ENCODE measurements around the gene PAK1IP1. TPM values are rescaled to one million over a fixed set of nuclear protein-coding genes. Genes with fewer than 3 reads are reported as not detected.
"Not testable (repeated sequence)": the region's sequence is repeated elsewhere in the genome, so short reads cannot be mapped to it uniquely, and the experiment has no call there.

Gene PAK1IP1
- total RNA-seq, 2 experiments from 2014 or later, result 13.4 to 15.1 TPM

GRCh38 chr6:10719964-10720264 is 25.1 kb downstream of the PAK1IP1 start:
- POLR2A ChIA-PET, result no interaction called here
- peaks cover 59% of the 10 kb centered on the region for H3K4me1 Mint-ChIP-seq
- H3K27me3 Mint-ChIP-seq, result no peaks in the 10 kb centered on the region
- CTCF ChIA-PET, result interaction anchor here (1.2 to 2.4 kb wide), 2 partner anchors 17 to 25 kb away, joined by 8 to 16 read pairs; partner anchors contain the start of genes C6orf52 and PAK1IP1
- H3K36me3 Mint-ChIP-seq (ENCODE audit: low read depth), result peaks cover 30% of the 10 kb centered on the region
- DNase-seq, result no peak
- peak overlapping the region; percentile 97 for H3K27ac Mint-ChIP-seq
- peaks cover 21% of the 10 kb centered on the region for H3K9me3 Mint-ChIP-seq
- H3K4me3 Mint-ChIP-seq, result peak overlapping the region; percentile 95

GRCh38 chr6:10720265-10720959 is 25.6 kb downstream of the PAK1IP1 start:
- Mint-ChIP-seq H3K36me3 (ENCODE audit: low read depth) (peaks cover 33% of the 10 kb centered on the region), H3K4me3 (peak overlapping the region; percentile 95), H3K9me3 (peaks cover 21% of the 10 kb centered on the region), H3K4me1 (peaks cover 63% of the 10 kb centered on the region), H3K27ac (peak overlapping the region; percentile 97), H3K27me3 (no peaks in the 10 kb centered on the region)
- peak; percentile 63 for DNase-seq
- ChIA-PET CTCF (interaction anchor here (0.9 to 2.4 kb wide), 3 partner anchors 21 to 27 kb away, joined by 3 to 16 read pairs (median 10); partner anchors contain the start of genes C6orf52, PAK1IP1 and TMEM14B), POLR2A (interaction anchor here (0.7 to 0.9 kb wide), 2 partner anchors 26 to 190 kb away, joined by 5 to 7 read pairs; partner anchors contain the start of genes C6orf52 and PAK1IP1)

GRCh38 chr6:10720960-10721849 is 26.4 kb downstream of the PAK1IP1 start:
- peak overlapping the region; percentile 97 for H3K27ac Mint-ChIP-seq
- H3K36me3 Mint-ChIP-seq (ENCODE audit: low read depth), result peaks cover 39% of the 10 kb centered on the region
- peak overlapping the region; percentile 95 for H3K4me3 Mint-ChIP-seq
- peak; percentile 24 for DNase-seq
- not testable (repeated sequence) for H3K27me3 Mint-ChIP-seq
- H3K9me3 Mint-ChIP-seq, result peaks cover 21% of the 10 kb centered on the region
- ChIA-PET CTCF (interaction anchor here (0.9 to 2.3 kb wide), 4 partner anchors 22 to 372 kb away, joined by 3 to 10 read pairs (median 3); partner anchors contain the start of genes SMIM13 and TMEM14B), POLR2A (interaction anchor here (0.7 to 1.2 kb wide), 3 partner anchors 26 to 191 kb away, joined by 3 to 7 read pairs (median 5); partner anchors contain the start of genes C6orf52 and PAK1IP1)
- peaks cover 68% of the 10 kb centered on the region for H3K4me1 Mint-ChIP-seq

- ChIA-PET POLR2A (interaction anchor here (0.7 to 1.2 kb wide), 2 partner anchors 27 to 294 kb away, joined by 3 to 4 read pairs; partner anchors contain the start of gene PAK1IP1), CTCF (interaction anchor here (0.8 to 3.2 kb wide), 7 partner anchors 11 to 371 kb away, joined by 3 to 13 read pairs (median 5); partner anchors contain the start of genes C6orf52, PAK1IP1, SMIM13 and TMEM14B)
- Mint-ChIP-seq H3K27me3 (no peaks in the 10 kb centered on the region), H3K9me3 (peaks cover 17% of the 10 kb centered on the region), H3K27ac (peak overlapping the region; percentile 97), H3K4me1 (peaks cover 66% of the 10 kb centered on the region), H3K36me3 (ENCODE audit: low read depth) (peaks cover 40% of the 10 kb centered on the region), H3K4me3 (peak overlapping the region; percentile 95)
- DNase-seq, result no peak
Observed at GRCh38 chr6:10721850-10722569, 27.2 kb downstream of the PAK1IP1 start.

- POLR2A ChIA-PET, result interaction anchor here (0.7 to 1.2 kb wide), 2 partner anchors 28 to 295 kb away, joined by 3 to 4 read pairs; partner anchors contain the start of gene PAK1IP1
- CTCF ChIA-PET, result interaction anchor here (0.8 to 3.2 kb wide), 6 partner anchors 11 to 371 kb away, joined by 3 to 13 read pairs (median 6); partner anchors contain the start of genes C6orf52, PAK1IP1, SMIM13 and TMEM14B
- no peak for DNase-seq
- Mint-ChIP-seq H3K4me3 (peak overlapping the region; percentile 95), H3K4me1 (peaks cover 64% of the 10 kb centered on the region), H3K27me3 (no peaks in the 10 kb centered on the region), H3K27ac (peak overlapping the region; percentile 97), H3K36me3 (ENCODE audit: low read depth) (peaks cover 41% of the 10 kb centered on the region), H3K9me3 (peaks cover 16% of the 10 kb centered on the region)
Observed at GRCh38 chr6:10722570-10722819, 27.7 kb downstream of the PAK1IP1 start.

GRCh38 chr6:10722820-10723566 is 28.2 kb downstream of the PAK1IP1 start, which contains the start of gene TMEM14C:
Gene TMEM14C (plus strand): TSS chr6:10723070. CDS start chr6:10724614, 1,544 bp downstream.
- Mint-ChIP-seq H3K4me1 (peaks cover 67% of the 10 kb centered on the region), H3K27ac (peak within 1 kb of the TSS; percentile 97)

GRCh38 chr6:10723567-10723881 is 28.8 kb downstream of the PAK1IP1 start:
- no peak for DNase-seq
- peak overlapping the region; percentile 97 for H3K27ac Mint-ChIP-seq
- H3K9me3 Mint-ChIP-seq, result peaks cover 10% of the 10 kb centered on the region
- peaks cover 69% of the 10 kb centered on the region for H3K4me1 Mint-ChIP-seq
- POLR2A ChIA-PET, result no interaction called here
- peaks cover 42% of the 10 kb centered on the region for H3K36me3 Mint-ChIP-seq (ENCODE audit: low read depth)
- CTCF ChIA-PET, result interaction anchor here (1.0 to 3.2 kb wide), 3 partner anchors 10 to 29 kb away, joined by 3 to 13 read pairs (median 6); partner anchors contain the start of genes C6orf52 and PAK1IP1
- peak overlapping the region; percentile 95 for H3K4me3 Mint-ChIP-seq
- no peaks in the 10 kb centered on the region for H3K27me3 Mint-ChIP-seq

More at GRCh38 chr6:10722820-10723566, 28.2 kb downstream of the PAK1IP1 start, which contains the start of gene TMEM14C:
- DNase-seq, result peak; percentile 86
- peaks cover 13% of the 10 kb centered on the region for H3K9me3 Mint-ChIP-seq
- peak within 1 kb of the TSS; percentile 95 for H3K4me3 Mint-ChIP-seq
- H3K27me3 Mint-ChIP-seq, result no peaks in the 10 kb centered on the region
- ChIA-PET POLR2A (no interaction called here), CTCF (interaction anchor here (0.8 to 3.2 kb wide), 5 partner anchors 10 to 370 kb away, joined by 3 to 13 read pairs (median 5); partner anchors contain the start of genes C6orf52, PAK1IP1 and SMIM13)
- H3K36me3 Mint-ChIP-seq (ENCODE audit: low read depth), result peaks cover 40% of the 10 kb centered on the region

- Mint-ChIP-seq H3K9me3 (no peaks in the 10 kb centered on the region), H3K36me3 (ENCODE audit: low read depth) (peaks cover 35% of the 10 kb centered on the region), H3K4me1 (peaks cover 56% of the 10 kb centered on the region), H3K27ac (no peak overlapping the region), H3K27me3 (no peaks in the 10 kb centered on the region), H3K4me3 (no peak overlapping the region)
- ChIA-PET POLR2A (no interaction called here), CTCF (interaction anchor here (3.2 kb wide), 1 partner anchor 8 kb away, joined by 13 read pairs; no protein-coding TSS in a partner anchor)
- no peak for DNase-seq
Observed at GRCh38 chr6:10725044-10725443, 30.3 kb downstream of the PAK1IP1 start.

- H3K27me3 Mint-ChIP-seq, result no peaks in the 10 kb centered on the region
- no peak overlapping the region for H3K27ac Mint-ChIP-seq
- H3K4me1 Mint-ChIP-seq, result peaks cover 55% of the 10 kb centered on the region
- POLR2A ChIA-PET, result no interaction called here
- H3K9me3 Mint-ChIP-seq, result no peaks in the 10 kb centered on the region
- no peak overlapping the region for H3K4me3 Mint-ChIP-seq
- peaks cover 41% of the 10 kb centered on the region for H3K36me3 Mint-ChIP-seq (ENCODE audit: low read depth)
- CTCF ChIA-PET, result interaction anchor here (0.9 to 1.4 kb wide), 2 partner anchors 13 to 18 kb away, joined by 3 read pairs; no protein-coding TSS in a partner anchor
- DNase-seq, result no peak
Observed at GRCh38 chr6:10725716-10726115, 30.9 kb downstream of the PAK1IP1 start.

GRCh38 chr6:10730254-10730653 is 35.5 kb downstream of the PAK1IP1 start:
- ChIA-PET POLR2A (no interaction called here), CTCF (no interaction called here)
- Mint-ChIP-seq H3K27ac (no peak overlapping the region), H3K4me3 (no peak overlapping the region), H3K36me3 (ENCODE audit: low read depth) (peaks cover 43% of the 10 kb centered on the region), H3K9me3 (no peaks in the 10 kb centered on the region), H3K4me1 (peaks cover 14% of the 10 kb centered on the region), H3K27me3 (no peaks in the 10 kb centered on the region)
- no peak for DNase-seq

GRCh38 chr6:10733151-10733715 is 38.5 kb downstream of the PAK1IP1 start:
- Mint-ChIP-seq H3K4me1 (peaks cover 2% of the 10 kb centered on the region), H3K9me3 (no peaks in the 10 kb centered on the region), H3K27me3 (no peaks in the 10 kb centered on the region), H3K27ac (no peak overlapping the region), H3K4me3 (no peak overlapping the region), H3K36me3 (ENCODE audit: low read depth) (peaks cover 27% of the 10 kb centered on the region)
- ChIA-PET POLR2A (no interaction called here), CTCF (interaction anchor here (0.9 to 2.5 kb wide), 2 partner anchors 9 to 16 kb away, joined by 3 to 13 read pairs; partner anchors contain the start of gene TMEM14C)
- no peak for DNase-seq

All from activated CD4-positive, alpha-beta T cell treated with anti-CD3 and anti-CD28 coated beads, Interleukin-2, amount 10 ng/mL, durations not matched to agents 7 days and 5 days (primary cell).